Fibroblast of lung (primary cell): ENCODE data around the gene IGFALS. TPM values are rescaled to one million over a fixed set of nuclear protein-coding genes. Genes with fewer than 3 reads are reported as not detected.

ENCODE experiments used
- DNase-seq, 2 donors: peaks; one replicate each; pipeline versions ENCODE4 v3.0.0 to v3.0.0-alpha.2; 2010; ENCODE audit warnings: low read depth in 2 of 2
- H2AFZ ChIP-seq: 2 replicates; pipeline ENCODE4 v1.5.1; 2012; ENCODE audit warnings: low read length, control low read depth, inconsistent platforms
- H3K27ac ChIP-seq: 2 replicates; pipeline ENCODE4 v1.5.1; 2011; ENCODE audit warnings: low read length, control low read depth; ENCODE audit not compliant: insufficient read depth
- H3K27me3 ChIP-seq: 2 replicates; pipeline ENCODE4 v1.5.1; 2011; ENCODE audit warnings: mild to moderate bottlenecking, low read length; ENCODE audit not compliant: control insufficient read depth, insufficient read depth
- H3K36me3 ChIP-seq: 2 replicates; pipeline ENCODE4 v1.5.1; 2011; ENCODE audit warnings: low read length; ENCODE audit not compliant: control insufficient read depth, insufficient read depth
- H3K4me1 ChIP-seq: 2 replicates; pipeline ENCODE4 v1.5.1; 2011; ENCODE audit warnings: low read length; ENCODE audit not compliant: control insufficient read depth, insufficient read depth; ENCODE audit errors: extremely low read depth
- H3K4me2 ChIP-seq: 2 replicates; pipeline ENCODE4 v1.5.1; 2011; ENCODE audit warnings: low read length, control low read depth; ENCODE audit not compliant: insufficient read depth; ENCODE audit errors: extremely low read depth
- H3K4me3 ChIP-seq, 4 experiments: fragments of 200-600 bp in 1 of 4; sonication (generic) in 1 of 4; replicated peaks in 1 of 4; 2 replicates each; pipeline ENCODE4 v1.5.1; 2011 to 2016; ENCODE audit warnings: low read length in 4 of 4, low read depth in 3 of 4, mild to moderate bottlenecking in 3 of 4, control low read depth in 2 of 4, inconsistent platforms in 1 of 4, mixed read lengths in 1 of 4; ENCODE audit not compliant: insufficient read depth in 1 of 4; ENCODE audit errors: control extremely low read depth in 1 of 4
- H3K79me2 ChIP-seq: 2 replicates; pipeline ENCODE4 v1.5.1; 2012; ENCODE audit warnings: mild to moderate bottlenecking, low read length, inconsistent platforms; ENCODE audit not compliant: control insufficient read depth, insufficient read depth
- H3K9ac ChIP-seq: 2 replicates; pipeline ENCODE4 v1.5.1; 2011; ENCODE audit warnings: mild to moderate bottlenecking, low read length, control low read depth; ENCODE audit not compliant: insufficient read depth
- H3K9me3 ChIP-seq: 2 replicates; pipeline ENCODE4 v1.5.1; 2012; ENCODE audit warnings: low read depth, low read length; ENCODE audit not compliant: control insufficient read depth, insufficient read depth
- H4K20me1 ChIP-seq: 2 replicates; pipeline ENCODE4 v1.5.1; 2011; ENCODE audit warnings: low read length; ENCODE audit not compliant: control insufficient read depth, insufficient read depth; ENCODE audit errors: extremely low read depth
- CTCF ChIP-seq, 2 donors: IDR thresholded peaks in 1 of 2; conservative IDR thresholded peaks in 1 of 2; 1 replicate in 1 of 2; 2 replicates in 1 of 2; pipeline ENCODE4 v1.5.1; 2011 to 2012; ENCODE audit warnings: low read length in 2 of 2, control low read depth in 1 of 2, inconsistent platforms in 1 of 2, low read depth in 1 of 2, mild to moderate bottlenecking in 1 of 2
- EZH2 ChIP-seq: IDR thresholded peaks from 2 replicates; pipeline ENCODE4 v1.5.1; 2012; ENCODE audit warnings: low read length, control low read depth, mild to moderate bottlenecking; ENCODE audit errors: missing control alignments
- polyA plus RNA-seq, 2 donors: library from polyadenylated mRNA; depleted of rRNA in 1 of 2; stranded (reverse) in 1 of 2; unstranded in 1 of 2; fragments of >200 nt; gene quantifications; 2 replicates each; pipeline ENCODE4 v1.2.1, GENCODE V29; 2011 to 2012; ENCODE audit warnings: missing spikeins in 1 of 2
- total RNA-seq: library from RNA; depleted of rRNA; stranded (reverse); fragments of >200 nt; gene quantifications from 2 replicates; pipeline ENCODE4 v1.2.1, GENCODE V29; 2014

IGFALS gene
- total and polyA plus RNA-seq, 2 donors (not counting 1 experiment from before 2014, with no cell fraction given): not detected

- Histone ChIP-seq H2AFZ (no peak overlapping the region), H3K4me1 (peaks cover 12% of the 10 kb centered on the region), H3K79me2 (peaks cover 15% of the 10 kb centered on the region), H3K4me3 (no peak overlapping the region), H3K4me2 (no peak overlapping the region), H4K20me1 (no peaks in the 10 kb centered on the region), H3K9ac (no peak overlapping the region), H3K36me3 (peaks cover 40% of the 10 kb centered on the region), H3K27ac (no peak overlapping the region), H3K9me3 (no peaks in the 10 kb centered on the region), H3K27me3 (no peaks in the 10 kb centered on the region)
- DNase-seq: no peak
- TF ChIP-seq CTCF (conservative IDR thresholded peaks at IDR 0.05 in 1 of 2, IDR thresholded peaks at IDR 0.05 in 1 of 2; ENCODE audit: low read depth in 1 of 2, low read length in 2 of 2) (no peak), EZH2 (no peak)
Observed at GRCh38 chr16:1768767-1769401, 24.6 kb downstream of the IGFALS start.

GRCh38 chr16:1768061-1768766 is 25.3 kb downstream of the IGFALS start:
- H2AFZ ChIP-seq: no peak overlapping the region
- H3K27me3 ChIP-seq: no peaks in the 10 kb centered on the region
- TF ChIP-seq CTCF (conservative IDR thresholded peaks at IDR 0.05 in 1 of 2, IDR thresholded peaks at IDR 0.05 in 1 of 2; ENCODE audit: low read depth in 1 of 2, low read length in 2 of 2): no peak
- no peak for TF ChIP-seq EZH2
- H4K20me1 ChIP-seq: no peaks in the 10 kb centered on the region
- peaks cover 11% of the 10 kb centered on the region for H3K79me2 ChIP-seq
- peaks cover 12% of the 10 kb centered on the region for H3K4me1 ChIP-seq
- no peak overlapping the region for H3K27ac ChIP-seq
- H3K36me3 ChIP-seq: peaks cover 42% of the 10 kb centered on the region
- DNase-seq: no peak
- no peak overlapping the region for H3K4me2 ChIP-seq
- no peaks in the 10 kb centered on the region for H3K9me3 ChIP-seq
- no peak overlapping the region for H3K9ac ChIP-seq
- no peak overlapping the region for H3K4me3 ChIP-seq

- no peak overlapping the region for H3K27ac ChIP-seq
- DNase-seq: no peak
- no peak overlapping the region for H3K4me3 ChIP-seq
- no peak overlapping the region for H3K9ac ChIP-seq
- H3K4me1 ChIP-seq: peaks cover 12% of the 10 kb centered on the region
- no peaks in the 10 kb centered on the region for H3K27me3 ChIP-seq
- H4K20me1 ChIP-seq: no peaks in the 10 kb centered on the region
- TF ChIP-seq CTCF (conservative IDR thresholded peaks at IDR 0.05 in 1 of 2, IDR thresholded peaks at IDR 0.05 in 1 of 2; ENCODE audit: low read depth in 1 of 2, low read length in 2 of 2) (no peak), EZH2 (no peak)
- no peak overlapping the region for H3K4me2 ChIP-seq
- peaks cover 6% of the 10 kb centered on the region for H3K79me2 ChIP-seq
- no peak overlapping the region for H2AFZ ChIP-seq
- H3K9me3 ChIP-seq: no peaks in the 10 kb centered on the region
- H3K36me3 ChIP-seq: peaks cover 47% of the 10 kb centered on the region
Observed at GRCh38 chr16:1767116-1767994, 26.1 kb downstream of the IGFALS start.
